Stimulated activated naive CD4-positive, alpha-beta T cell (primary cell): ENCODE measurements around the gene TMEM185B.
A peak's percentile ranks its signal among the peaks of the same experiment; 100 is the strongest.
"Not testable (repeated sequence)": the region's sequence is repeated elsewhere in the genome, so short reads cannot be mapped to it uniquely, and the experiment has no call there.

Experiments used
- DNase-seq, 6 experiments: peaks; one replicate each; lab custom pipeline; 2025; lab: John Stamatoyannopoulos, UW

Gene TMEM185B

DNA sequence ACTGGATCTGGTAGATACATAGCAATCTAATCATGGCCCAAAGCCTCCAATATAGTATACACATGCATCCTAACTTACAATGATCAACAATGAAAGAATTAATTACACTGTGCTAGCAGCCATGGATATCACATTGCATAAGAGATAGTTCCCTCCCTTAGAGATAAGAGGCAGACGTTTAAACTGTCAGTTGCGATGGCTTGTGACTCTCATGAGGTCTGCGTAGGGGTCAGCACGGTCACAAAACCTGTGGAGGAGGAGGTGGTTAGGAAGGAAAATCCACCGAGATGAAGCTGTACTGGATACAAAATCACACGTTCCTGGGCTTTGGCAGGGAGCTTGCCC, 28.7 kb upstream of the TMEM185B start:
- DNase-seq, result no peak

DNA sequence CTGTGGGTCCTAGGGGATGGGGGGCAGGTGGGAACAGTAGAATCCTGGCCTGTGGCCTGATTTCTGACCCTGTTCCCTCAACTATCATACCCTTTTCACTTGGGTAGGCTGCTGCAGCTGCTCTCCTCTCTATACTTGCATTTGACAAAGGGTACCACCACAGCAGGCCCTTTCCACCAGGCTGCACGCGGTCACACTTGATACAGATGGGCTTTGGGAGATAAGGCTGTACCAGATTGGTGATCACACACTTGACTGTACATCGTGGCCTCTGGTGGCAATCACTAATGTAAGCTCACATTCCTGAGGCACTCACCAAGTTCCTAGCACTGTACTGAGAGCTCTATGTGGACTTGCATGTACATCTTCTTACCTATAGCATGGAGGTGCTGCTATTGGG, 27.9 kb upstream of the TMEM185B start:
- no peak for DNase-seq

DNA sequence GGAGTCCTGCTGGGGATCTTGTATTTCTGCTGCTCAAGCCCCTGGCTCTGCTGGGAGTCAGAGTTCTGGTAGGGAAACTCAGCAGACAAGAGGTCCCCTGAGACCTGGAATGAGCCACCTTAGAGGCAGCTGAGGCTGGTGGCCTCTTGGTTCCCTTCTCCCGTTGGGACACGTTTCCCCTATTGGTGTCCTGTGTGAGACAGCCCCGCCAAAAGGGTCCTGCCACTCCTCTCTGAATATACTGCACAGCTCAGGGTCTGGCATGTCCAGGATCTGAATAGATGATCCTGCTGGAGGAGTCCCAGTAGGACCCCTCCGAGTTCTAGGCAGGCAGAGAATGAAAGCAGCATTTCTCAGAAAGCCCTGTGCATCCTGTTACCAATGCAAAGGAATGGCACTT, 27.4 kb upstream of the TMEM185B start:
- DNase-seq, result no peak

DNA sequence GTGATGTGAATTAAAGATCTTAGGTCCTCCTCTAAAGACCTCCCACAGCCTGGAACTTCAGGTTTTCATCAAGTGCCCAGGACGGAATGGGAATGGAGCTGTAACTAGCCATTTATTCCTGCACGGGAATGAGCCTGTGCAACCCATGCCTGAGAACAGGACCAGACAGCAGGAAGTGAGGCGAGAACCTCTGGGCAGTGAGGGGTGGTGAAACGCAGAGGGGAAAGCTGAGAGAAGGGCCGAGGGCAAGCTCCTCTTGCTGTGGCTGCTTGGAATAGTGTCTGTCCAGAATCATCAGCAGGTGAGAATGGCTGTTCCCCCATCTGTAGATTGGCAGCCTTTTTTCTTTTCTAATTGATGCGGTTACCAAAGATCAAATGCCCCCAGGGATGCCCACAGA, 24.7 kb upstream of the TMEM185B start:
- no peak for DNase-seq

DNA sequence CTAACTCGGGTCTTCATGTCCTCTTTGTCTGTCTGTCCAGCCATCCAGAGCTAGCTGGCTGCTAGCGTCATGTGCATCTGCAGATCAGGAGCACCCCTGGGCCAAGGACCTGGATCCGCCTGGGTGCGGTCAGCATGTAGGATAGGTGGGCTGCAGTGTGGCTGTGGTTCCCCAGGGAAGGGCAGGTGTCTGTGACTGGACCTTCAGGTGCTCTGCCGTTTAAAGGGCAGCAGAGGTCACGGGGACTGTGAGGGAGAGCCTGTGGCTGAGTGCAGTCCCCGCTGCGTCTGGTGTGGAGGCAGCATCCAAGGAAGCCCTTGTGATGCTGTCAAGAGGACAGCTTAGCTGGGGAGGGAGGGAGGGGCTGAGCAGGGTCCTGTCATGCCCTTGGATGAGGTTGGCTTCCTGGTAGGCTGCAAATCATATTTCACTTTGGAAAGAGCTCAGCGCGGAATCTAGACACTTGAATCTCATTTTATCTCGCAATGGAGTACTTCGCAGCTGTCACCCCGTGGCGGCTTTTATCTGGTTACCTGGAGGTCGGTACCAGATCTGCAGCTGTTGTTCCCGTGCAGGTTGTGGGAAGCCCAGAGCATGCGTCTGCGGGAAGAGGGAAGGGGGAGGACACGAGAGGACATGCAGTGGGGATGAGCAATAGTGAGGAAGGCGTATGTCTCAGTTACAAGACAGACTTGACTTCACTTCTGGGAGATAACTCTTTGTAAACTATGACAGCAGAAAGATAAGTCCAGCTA, 23.5 kb upstream of the TMEM185B start:
- no peak for DNase-seq

DNA sequence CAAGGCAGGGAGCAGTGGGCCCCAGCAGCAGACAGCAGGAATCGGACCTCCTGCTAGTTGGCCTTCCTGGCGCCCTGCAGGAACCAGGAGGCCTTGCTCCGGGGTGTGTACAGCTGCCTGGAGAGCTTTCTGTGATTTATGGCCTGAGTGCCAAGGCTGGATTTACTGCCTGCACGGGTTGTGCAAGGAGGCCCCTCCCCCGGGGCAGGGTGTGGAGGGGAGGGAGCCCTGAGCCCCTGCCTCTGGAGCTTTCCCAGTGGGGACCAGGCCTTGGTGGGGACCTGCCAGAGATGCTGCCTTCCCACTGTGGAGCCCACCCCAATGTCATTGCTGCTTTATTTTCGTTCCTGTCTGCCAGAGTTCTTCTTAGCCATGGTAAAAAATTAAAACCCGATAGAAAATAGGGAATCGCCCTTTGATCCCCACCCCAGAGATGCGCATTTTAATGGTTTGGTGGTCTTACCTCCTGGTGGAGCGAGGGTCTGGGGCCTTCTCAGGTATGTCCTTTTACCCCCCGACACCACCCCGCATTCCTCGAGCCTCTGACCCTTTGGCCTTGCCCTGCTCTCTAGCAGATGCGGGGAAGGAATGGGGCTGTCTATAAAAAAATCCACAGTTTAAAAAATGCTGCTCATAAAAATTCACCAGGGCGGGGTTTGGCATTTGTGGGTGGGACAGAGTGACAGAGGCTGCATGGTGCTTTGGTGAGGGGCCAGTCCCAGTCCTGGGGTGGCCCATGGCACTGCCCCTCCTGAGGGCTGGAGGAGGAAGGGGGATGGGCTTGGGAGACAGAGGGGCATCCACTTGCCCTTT, 22.5 kb upstream of the TMEM185B start:
- no peak for DNase-seq

DNA sequence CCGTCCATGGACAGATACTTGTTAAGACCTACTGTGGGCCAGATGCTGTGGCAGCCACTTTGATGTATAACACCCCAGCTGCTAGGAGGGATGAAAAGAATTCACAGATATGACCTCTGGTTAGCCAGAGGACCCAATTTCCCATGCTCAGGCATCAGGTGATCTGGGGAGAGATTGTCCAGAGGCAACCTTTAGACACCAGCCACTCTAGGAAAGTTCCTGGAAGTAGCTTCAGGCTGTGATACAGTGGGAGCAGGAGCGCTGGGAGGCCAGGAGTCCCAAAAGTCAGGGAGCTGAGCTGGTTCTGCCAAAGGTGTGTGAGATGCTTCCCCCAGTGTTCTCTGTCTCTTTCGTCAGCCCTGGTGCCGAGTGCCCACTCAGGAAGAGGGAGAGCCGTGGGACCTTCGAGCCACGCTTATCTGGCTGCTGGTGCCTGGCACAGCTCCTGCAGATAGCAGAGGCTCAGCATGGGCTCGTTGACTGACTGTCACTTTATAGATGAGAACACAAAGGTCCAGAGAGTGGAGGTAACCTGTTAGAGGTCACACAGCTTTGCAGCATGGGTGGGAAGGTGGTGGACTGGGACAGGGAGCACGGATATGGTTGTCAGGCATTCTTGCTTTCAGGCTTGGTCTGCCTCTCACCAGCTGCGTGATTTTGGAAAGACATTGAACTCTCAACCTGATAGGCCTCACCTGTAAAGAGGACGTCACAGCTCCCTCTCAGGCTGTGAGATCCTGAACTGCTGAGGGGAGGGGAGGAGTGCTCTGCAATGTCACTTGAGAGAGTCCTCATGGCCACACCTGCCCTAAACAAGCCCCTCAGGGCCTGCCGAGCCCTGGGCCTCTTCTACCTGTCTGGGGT, 21.7 kb upstream of the TMEM185B start:
- no peak for DNase-seq

DNA sequence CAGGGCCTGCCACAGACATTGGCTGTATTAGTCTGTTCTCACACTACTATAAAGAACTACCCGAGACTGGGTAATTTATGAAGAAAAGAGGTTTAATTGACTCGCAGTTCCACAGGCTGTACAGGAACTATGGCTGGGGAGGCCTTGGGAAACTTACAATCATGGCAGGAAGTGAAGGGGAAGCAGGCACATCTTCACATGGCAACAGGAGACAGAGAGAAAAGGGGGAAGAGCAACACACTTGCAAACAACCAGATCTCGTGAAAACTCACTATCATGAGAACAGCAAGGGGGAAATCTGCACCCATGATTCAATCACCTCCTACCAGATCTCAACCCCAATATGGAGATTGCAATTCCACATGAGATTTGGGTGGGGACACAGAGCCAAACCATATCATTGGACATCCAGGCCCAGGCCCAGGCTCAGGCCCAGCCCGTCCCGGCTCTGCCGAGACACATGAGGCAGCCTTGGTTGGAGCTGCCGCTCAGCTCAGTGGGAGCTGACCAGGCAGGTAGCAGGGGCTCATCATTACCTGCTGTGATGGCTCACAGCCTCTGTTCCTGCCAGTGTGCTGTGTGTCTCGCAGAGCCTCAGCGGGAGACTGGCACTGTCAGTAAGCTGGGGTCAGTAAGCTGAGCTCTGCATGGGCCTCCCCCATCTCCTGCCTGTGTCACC, 20.8 kb upstream of the TMEM185B start:
- DNase-seq, result no peak

DNA sequence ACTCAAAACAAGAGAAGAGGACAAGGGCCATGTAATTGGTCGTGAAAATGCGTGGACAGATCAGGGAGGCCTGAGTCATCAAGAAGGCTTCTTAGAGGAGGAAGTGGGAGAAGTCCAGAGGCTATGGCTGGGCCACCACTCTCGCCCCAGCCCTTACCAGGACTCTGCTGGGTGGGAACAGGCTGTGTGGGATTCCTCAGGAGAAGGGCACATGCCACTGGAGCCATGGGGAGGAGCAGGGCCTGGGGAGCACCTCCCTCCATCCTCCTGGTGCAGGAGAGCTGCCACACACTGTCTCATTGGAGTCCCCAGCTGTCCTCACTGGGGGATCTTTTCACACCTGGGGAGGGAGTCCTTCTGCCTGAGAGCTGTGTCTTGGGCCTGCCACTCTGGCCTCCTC, 20.0 kb upstream of the TMEM185B start:
- DNase-seq, result no peak

DNA sequence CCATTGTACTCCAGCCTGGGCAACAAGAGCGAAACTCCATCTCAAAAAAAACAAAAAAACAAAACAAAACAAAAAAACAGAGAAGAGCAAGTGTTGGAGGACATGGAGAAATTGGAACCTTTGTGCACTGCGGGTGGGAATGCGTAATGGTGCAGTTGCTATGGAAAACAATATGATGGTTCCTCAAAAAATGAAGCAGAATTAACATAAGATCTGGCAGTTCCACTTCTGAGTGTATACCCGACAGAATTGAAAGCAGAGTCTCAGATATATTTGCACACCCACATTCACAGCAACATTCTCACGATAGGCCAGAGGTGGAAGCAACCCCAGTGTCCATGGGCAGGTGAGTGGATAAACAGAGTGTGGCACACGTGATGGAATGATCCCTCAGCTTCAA, 18.5 kb upstream of the TMEM185B start:
- DNase-seq, result no peak

DNA sequence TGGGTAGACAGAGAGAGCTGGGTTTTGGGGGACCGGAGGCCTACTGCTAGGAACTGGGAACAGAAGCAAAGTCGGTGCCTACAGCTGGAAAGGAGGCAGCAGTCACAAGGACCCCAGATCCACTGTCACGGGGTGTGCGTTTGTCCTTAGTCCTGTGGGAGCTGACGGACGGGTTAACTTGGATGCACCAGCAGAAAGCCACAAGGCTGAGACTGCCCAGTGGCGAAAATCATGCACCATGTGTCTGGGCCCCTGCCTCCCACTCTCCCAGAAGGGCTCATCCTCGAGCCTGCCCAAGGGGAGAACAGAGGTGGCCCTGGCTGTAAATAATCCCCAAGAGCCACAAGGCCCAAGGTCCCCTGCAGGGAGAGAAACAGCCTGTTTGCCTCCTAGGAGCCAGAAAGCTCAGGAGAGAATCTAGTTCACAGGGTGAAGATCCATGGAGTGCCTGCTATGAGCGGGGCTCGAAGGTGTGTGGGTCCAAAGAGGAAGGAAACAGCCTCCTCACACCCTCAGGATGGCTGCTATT, 17.8 kb upstream of the TMEM185B start:
- DNase-seq, result no peak

DNA sequence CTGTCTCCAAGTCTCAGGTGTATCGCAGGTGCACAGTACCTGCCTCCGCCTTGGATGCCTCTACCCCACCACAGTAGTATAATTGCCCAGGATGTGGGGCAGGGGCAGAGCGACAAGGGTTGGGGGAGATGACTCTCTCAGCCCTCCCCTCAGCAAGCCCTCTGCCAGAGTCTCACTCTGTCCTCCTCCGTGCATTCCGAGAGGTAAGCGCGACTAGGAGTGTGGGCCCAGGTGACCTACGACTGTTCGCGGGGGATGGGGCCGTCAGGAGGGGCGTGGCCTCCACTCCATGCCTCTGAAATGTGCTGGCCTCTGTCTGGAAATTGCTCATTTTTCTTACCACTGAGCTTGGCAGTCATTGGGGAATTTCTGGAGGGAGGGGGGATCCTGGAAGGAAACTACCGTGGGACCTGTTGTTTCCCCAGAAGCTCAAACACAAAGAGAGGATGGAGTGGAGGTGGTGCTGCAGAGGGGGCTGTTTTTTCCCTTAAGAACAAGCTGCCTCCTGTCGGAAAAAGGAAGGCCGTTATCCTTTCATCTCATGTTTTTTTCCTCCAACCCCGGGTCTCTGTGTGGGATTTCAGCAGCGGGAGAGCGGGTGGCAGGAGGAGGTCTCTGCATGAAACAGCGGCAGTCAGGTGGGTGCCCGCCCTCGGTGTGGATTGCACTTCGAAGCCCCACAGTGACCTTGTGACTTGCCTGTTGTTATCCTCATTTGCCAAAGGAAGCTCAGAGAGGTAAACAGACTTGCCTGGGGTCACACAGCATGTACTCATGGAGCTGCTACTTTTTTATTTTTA, 16.5 kb upstream of the TMEM185B start:
- no peak for DNase-seq

DNA sequence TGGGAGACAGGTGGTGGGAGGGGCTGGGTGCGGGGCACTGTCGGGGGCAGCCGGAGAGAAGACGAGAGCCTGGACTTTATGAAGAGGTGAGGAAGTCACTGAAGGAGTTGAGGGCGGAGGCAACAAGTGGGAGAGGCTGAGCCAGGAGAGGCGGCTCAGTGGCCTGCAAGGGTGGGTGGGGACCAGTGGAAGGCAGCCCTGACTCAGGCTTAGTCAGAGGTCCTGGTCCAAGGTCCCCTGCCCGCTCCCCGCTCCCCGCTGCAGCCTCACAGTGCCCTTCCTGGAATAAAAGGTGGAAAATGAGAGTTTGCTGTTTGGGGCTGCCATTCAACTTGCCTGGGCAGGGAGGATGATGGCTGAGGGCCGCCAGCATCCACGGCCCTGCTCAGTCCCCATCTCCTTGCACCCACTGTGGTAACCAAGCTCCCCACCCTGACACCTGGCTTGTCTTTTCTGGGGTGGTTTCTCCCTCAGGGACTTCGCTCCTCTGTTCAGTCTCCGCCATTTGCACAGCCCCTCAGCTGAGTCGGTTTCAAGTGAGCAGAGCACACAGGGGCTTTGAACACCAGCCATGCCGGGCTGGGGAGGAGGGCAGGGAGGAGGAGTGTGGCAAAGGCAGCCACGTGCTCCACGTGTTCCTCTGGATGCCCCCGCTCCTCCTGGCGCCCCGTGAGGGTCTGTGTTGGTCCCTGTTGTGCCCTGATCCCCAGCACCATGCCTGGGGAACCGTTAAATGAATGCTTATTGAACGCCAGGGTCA, 15.7 kb upstream of the TMEM185B start:
- DNase-seq, result no peak

DNA sequence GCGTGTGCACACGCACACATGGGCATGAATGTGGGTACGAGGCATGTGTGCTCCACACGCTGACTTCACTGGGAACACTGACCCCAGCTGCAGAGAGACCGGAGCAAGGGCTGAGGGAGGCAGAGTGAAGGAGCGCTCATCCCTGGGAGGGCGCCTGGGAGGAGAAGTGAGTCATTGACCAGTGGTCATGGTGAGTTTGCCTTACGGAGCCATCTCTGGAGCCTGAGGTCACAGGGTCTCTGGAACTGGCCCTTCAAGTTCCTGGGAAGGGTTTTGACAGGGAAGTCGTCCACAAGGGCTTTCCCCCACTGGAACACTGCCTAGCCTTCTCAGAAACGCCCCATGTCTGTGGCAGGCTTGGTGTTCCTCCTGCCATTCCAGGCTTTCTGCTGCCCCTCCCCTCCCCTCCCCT, 14.3 kb upstream of the TMEM185B start:
- no peak for DNase-seq

DNA sequence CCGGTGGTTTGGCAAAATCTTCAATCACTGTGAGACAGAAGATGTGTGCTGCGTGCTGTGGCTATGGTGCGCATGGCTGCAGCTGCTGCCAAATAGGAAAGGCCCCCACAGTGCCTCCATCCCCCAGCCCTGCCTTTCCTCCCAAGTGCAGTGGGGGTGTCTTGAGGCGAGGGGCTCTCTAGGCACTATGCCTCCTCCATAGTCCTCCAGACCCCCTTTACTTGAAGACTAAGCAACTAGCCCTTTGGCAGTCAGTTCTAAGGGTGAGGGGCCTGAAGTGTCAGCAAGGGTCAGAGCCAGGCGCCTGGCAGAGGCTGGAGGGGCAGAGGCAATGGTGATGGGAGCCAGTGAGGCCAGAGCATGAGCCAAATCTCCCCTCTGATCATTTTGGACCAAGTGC, 13.6 kb upstream of the TMEM185B start:
- DNase-seq, result no peak

DNA sequence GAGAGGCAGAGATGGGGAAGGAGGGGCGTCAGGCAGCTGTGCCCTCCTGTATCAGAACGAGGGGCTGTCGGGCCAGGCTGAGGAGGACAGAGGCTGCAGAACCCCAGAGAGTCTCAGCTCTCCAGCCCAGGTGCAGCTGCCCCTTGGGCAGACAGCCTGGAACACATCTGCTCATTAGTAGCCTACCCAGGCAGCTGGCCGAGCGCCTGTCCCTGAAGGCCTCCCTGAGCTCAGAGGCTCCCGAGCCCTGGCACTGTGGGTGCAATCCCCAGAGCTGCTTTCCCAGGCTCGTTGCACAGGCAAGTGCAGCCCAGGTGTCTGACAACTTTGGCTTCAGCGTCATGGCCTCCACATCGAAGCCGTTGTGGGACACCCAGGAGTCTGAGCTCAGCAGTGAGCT, 13.1 kb upstream of the TMEM185B start:
- no peak for DNase-seq

DNA sequence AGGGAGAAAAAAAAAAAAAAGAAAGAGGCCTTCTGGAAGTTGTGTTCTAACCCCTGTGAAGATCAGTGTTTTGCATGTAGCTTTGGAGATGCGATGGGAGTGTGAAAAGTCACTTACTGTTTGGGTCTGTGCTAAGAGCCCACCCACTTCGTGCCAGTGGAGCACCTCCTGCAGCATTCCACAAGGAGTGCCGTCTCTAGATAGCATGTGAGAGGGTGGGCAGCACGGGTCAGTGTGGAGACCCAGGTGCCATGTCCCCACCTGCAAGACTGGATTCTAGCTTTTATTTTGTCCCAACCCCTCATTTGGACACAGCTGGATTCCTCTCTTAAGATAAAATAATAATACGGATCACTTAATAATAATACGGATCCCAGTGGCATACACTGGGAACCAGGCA, 12.5 kb upstream of the TMEM185B start:
- DNase-seq, result no peak

DNA sequence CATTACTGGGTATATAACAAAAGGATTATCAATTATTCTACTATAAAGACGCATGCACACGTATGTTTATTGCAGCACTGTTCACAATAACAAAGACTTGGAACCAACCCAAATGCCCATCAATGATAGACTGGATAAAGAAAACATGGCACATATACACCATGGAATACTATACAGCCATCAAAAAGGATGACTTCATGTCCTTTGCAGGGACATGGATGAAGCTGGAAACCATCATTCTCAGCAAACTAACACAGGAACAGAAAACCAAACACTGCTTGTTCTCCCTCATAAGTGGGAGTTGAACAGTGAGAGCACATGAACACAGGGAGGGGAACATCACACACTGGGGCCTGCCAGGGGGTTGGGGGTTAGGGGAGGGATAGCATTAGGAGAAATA, 12.0 kb upstream of the TMEM185B start:
- DNase-seq, result not testable (repeated sequence)

DNA sequence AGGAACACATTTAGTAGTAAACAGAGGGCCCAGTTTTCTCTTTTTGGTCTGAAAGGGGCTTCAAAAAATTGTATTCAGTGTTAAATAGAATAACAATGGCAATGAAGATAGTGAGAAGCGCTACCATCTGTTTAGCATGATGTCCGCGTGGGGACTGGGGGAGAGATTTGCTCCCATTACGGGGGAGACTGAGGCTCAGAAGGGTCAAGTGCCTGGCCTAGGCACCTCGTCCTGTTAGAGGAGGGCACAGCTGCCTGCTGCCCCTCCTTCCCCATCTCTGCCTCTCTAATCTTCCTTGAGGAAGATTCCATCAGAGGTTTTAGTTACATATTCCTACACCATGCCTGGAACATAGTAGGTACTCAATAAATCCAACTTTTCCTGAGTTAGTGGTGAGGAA, 10.1 kb upstream of the TMEM185B start:
- DNase-seq, result no peak

DNA sequence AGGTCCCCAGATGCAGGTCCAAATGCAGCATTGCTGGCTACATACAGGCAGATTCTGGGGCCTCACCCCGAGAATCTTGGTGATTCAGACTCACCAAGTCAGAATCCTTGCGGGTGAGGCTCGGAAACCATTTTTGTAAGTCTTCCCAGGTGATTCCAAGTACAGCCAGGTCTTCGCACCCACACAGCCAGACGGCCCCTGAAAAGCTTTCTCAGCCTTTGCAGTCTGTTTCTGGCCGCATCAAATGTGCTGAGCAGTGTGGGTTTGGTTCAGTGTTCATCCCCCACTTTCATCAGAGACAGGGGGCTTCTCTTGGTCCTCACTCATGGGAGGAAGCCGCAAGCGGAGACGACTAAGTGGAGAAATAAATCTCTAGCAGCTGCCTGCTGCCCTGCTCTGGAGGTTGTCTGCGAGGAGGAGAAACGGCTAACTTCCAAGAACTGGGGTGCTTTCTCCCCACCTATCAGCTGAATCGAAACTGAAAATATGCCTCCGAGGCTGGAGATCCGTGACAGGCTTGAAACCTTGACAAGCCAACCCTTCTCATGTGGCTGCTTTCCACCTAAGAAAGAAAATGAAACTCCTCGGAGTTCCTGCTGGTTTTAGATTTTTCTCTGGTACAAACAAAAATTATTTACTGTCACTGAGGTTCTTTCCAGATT, 8.9 kb upstream of the TMEM185B start:
- peak; percentile 36 to 79 (median 66) for DNase-seq
